ENCODE data around the gene PTPRG. TPM values are rescaled to one million over a fixed set of nuclear protein-coding genes. Genes with fewer than 3 reads are reported as not detected.

Gene PTPRG
- total and polyA plus RNA-seq, 2 of the 13 experiments (the other 11 are each of a cell fraction or from before 2014, with no cell fraction given) = 8.0 to 25.3 TPM

- TF ChIP-seq HBP1 (CRISPR knock-in tag; IDR thresholded peaks at IDR 0.05; ENCODE audit: low read depth) (no peak; the same call in 1 of the 2 replicates), ZNF580 (CRISPR knock-in tag; IDR thresholded peaks at IDR 0.05; ENCODE audit: borderline replicate concordance, low read depth) (peak; percentile 41; the same call in 1 of the 2 replicates), ZFP82 (CRISPR knock-in tag; IDR thresholded peaks at IDR 0.05; ENCODE audit: borderline replicate concordance) (no peak), ZNF850 (CRISPR knock-in tag; conservative IDR thresholded peaks at IDR 0.05) (no peak), KDM2A (CRISPR knock-in tag; IDR thresholded peaks at IDR 0.05; ENCODE audit: borderline replicate concordance, low read depth) (peak; percentile 82), ZNF766 (CRISPR knock-in tag; IDR thresholded peaks at IDR 0.05; ENCODE audit: borderline replicate concordance) (0 out of 2 replicates have a peak, but pooled peaks have one; percentile 68), ZNF414 (CRISPR knock-in tag; IDR thresholded peaks at IDR 0.05) (peak; percentile 74; the same call in 1 of the 2 replicates), ZNF567 (CRISPR knock-in tag; IDR thresholded peaks at IDR 0.05; ENCODE audit: borderline replicate concordance) (no peak), ZNF775 (CRISPR knock-in tag; IDR thresholded peaks at IDR 0.05; ENCODE audit: borderline replicate concordance) (0 out of 2 replicates have a peak, but pooled peaks have one; percentile 43), TGIF2 (CRISPR knock-in tag; IDR thresholded peaks at IDR 0.05) (no peak), FIP1L1 (IDR thresholded peaks at IDR 0.05; ENCODE audit: borderline replicate concordance, insufficient read depth, low read depth, low read length) (no peak), IKZF5 (CRISPR knock-in tag; IDR thresholded peaks at IDR 0.05) (no peak; the same call in 1 of the 2 replicates), TRAFD1 (CRISPR knock-in tag; IDR thresholded peaks at IDR 0.05; ENCODE audit: borderline replicate concordance) (no peak), GRHL1 (CRISPR knock-in tag; conservative IDR thresholded peaks at IDR 0.05) (no peak), NRL (CRISPR knock-in tag; IDR thresholded peaks at IDR 0.05; ENCODE audit: borderline replicate concordance) (peak; percentile 2; the same call in 1 of the 2 replicates), SNRNP70 (IDR thresholded peaks at IDR 0.05; ENCODE audit: low read depth, low read length) (no peak), CHD4 (IDR thresholded peaks at IDR 0.05; ENCODE audit: borderline replicate concordance, low read length) (peak; percentile 13; the same call in 1 of the 2 replicates), CBX5 (CRISPR knock-in tag; IDR thresholded peaks at IDR 0.05; ENCODE audit: borderline replicate concordance) (0 out of 2 replicates have a peak, but pooled peaks have one; percentile 24), ZMYM3 (CRISPR knock-in tag; IDR thresholded peaks at IDR 0.05) (peak; percentile 20; the same call in 1 of the 2 replicates), SALL1 (CRISPR knock-in tag; IDR thresholded peaks at IDR 0.05) (peak; percentile 67)
Measured at GRCh38 chr3:61560517-61561373, 626 bp upstream of the PTPRG start (continued).

Measured in HepG2 (cell line).